Peyer's patch (tissue), 4 donors: Measurements from ENCODE around the gene MAPT. TPM values are rescaled to one million over a fixed set of nuclear protein-coding genes. Genes with fewer than 3 reads are reported as not detected.

Experiments used
- DNase-seq, 3 donors: peaks; one replicate each; pipeline ENCODE4 v3.0.0-alpha.2; 2017 to 2019
- H3K27ac ChIP-seq, 4 donors: fragments of 200-600 bp; sonication (generic); one replicate each; pipeline ENCODE4 v1.5.1; 2016 to 2019
- H3K27me3 ChIP-seq, 2 donors: fragments of 200-600 bp; sonication (generic); one replicate each; pipeline ENCODE4 v1.5.1; 2019
- H3K36me3 ChIP-seq, 3 donors: fragments of 200-600 bp; sonication (generic); one replicate each; pipeline ENCODE4 v1.5.1; 2016 to 2019
- H3K4me1 ChIP-seq, 4 donors: fragments of 200-600 bp; sonication (generic); one replicate each; pipeline ENCODE4 v1.5.1; 2016 to 2019
- H3K4me3 ChIP-seq, 4 donors: fragments of 200-600 bp; sonication (generic); 1 replicate in 3 of 4; 2 replicates in 1 of 4; pipeline ENCODE4 v1.5.1; 2016 to 2019; ENCODE audit warnings: mild to moderate bottlenecking in 1 of 4
- H3K9me3 ChIP-seq, 4 donors: fragments of 200-600 bp; sonication (generic); one replicate each; pipeline ENCODE4 v1.5.1; 2016 to 2019; ENCODE audit warnings: mild to moderate bottlenecking in 1 of 4
- POLR2A ChIP-seq, 2 donors: fragments of 450-650 bp; IDR thresholded peaks; one replicate each; pipeline ENCODE4 v1.5.1; 2017; ENCODE audit warnings: antibody characterized with exemption in 2 of 2, mild to moderate bottlenecking in 2 of 2, moderate library complexity in 2 of 2
- total RNA-seq, 4 donors: library from RNA; depleted of rRNA; stranded (reverse); fragments of >200 nt; gene quantifications; one replicate each; pipeline ENCODE4 v1.1.0, GENCODE V29; 2016
- TF ChIP-seq, protein P1 (sequence below), 6 experiments: fragments of 450-650 bp in 4 of 6; fragments of 200-600 bp in 2 of 6; sonication (generic) in 1 of 6; IDR thresholded peaks; one replicate each; pipeline ENCODE4 v1.5.1; 2017 to 2019; ENCODE audit warnings: antibody characterized with exemption in 6 of 6, mild to moderate bottlenecking in 3 of 6, moderate library complexity in 1 of 6

Gene MAPT
- total RNA-seq, 4 donors from 2014 or later = 0.35 to 1.6 (median 0.94) TPM; not detected in 1

DNA sequence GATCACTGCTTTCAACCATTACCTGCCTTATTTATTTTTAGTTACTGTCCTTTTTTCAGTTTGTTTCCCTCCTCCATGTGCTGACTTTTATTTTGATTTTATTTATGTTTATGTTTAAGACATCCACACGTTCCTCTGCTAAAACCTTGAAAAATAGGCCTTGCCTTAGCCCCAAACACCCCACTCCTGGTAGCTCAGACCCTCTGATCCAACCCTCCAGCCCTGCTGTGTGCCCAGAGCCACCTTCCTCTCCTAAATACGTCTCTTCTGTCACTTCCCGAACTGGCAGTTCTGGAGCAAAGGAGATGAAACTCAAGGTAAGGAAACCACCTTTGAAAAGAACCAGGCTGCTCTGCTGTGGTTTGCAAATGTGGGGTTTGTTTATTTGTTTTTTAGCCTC, 95.4 kb downstream of the MAPT start:
- H3K4me3 ChIP-seq = no peak overlapping the region
- no peak overlapping the region for H3K27ac ChIP-seq
- no peaks in the 10 kb centered on the region for H3K27me3 ChIP-seq
- no peak for TF ChIP-seq POLR2A (IDR thresholded peaks at IDR 0.05)
- TF ChIP-seq, protein P1, sequence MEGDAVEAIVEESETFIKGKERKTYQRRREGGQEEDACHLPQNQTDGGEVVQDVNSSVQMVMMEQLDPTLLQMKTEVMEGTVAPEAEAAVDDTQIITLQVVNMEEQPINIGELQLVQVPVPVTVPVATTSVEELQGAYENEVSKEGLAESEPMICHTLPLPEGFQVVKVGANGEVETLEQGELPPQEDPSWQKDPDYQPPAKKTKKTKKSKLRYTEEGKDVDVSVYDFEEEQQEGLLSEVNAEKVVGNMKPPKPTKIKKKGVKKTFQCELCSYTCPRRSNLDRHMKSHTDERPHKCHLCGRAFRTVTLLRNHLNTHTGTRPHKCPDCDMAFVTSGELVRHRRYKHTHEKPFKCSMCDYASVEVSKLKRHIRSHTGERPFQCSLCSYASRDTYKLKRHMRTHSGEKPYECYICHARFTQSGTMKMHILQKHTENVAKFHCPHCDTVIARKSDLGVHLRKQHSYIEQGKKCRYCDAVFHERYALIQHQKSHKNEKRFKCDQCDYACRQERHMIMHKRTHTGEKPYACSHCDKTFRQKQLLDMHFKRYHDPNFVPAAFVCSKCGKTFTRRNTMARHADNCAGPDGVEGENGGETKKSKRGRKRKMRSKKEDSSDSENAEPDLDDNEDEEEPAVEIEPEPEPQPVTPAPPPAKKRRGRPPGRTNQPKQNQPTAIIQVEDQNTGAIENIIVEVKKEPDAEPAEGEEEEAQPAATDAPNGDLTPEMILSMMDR (IDR thresholded peaks at IDR 0.05) = no peak
- no peaks in the 10 kb centered on the region for H3K9me3 ChIP-seq
- H3K36me3 ChIP-seq = no peaks in the 10 kb centered on the region
- no peak for DNase-seq
- H3K4me1 ChIP-seq = no peaks in the 10 kb centered on the region

DNA sequence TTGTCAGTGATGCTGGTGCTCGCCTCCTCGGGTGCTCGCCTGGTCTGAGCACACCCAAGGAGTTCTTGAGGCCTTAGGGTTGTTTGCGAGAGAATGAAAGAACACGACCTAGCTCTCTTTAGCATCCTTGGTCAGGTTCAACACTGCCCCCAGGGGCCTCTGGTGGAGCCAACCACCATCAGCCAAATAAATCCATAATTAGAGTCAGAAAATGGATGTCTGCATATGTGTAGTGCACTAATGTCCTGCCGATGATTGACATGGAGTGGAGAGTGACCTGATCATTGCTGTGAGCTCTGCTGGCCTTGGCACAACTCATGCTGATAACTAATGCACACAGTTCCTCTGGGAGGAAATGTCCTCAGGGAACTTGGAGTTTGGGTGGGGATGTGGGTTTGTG, 96.5 kb downstream of the MAPT start:
- Histone ChIP-seq H3K27me3 (no peaks in the 10 kb centered on the region), H3K27ac (no peak overlapping the region), H3K36me3 (no peaks in the 10 kb centered on the region), H3K9me3 (no peaks in the 10 kb centered on the region), H3K4me3 (no peak overlapping the region), H3K4me1 (no peaks in the 10 kb centered on the region)
- no peak for DNase-seq
- TF ChIP-seq POLR2A (IDR thresholded peaks at IDR 0.05) = no peak
- TF ChIP-seq, protein P1 (IDR thresholded peaks at IDR 0.05) = no peak

DNA sequence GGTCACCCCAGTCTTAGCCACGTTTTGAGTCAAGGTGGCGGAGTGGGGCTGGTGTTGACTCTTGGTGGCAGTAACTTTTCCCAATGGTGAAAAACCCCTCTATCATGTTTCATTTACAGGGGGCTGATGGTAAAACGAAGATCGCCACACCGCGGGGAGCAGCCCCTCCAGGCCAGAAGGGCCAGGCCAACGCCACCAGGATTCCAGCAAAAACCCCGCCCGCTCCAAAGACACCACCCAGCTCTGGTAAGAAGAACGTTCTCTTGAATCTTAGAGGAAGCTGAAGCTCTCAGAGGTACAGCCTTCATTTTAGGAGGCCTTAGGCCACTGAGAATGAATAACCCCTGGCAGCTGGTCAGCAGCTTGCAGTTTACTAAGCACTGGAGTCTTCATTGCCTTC, 97.0 kb downstream of the MAPT start:
- no peak overlapping the region for H3K4me3 ChIP-seq
- TF ChIP-seq, protein P1 (IDR thresholded peaks at IDR 0.05) = no peak
- H3K36me3 ChIP-seq = no peaks in the 10 kb centered on the region
- no peaks in the 10 kb centered on the region for H3K9me3 ChIP-seq
- no peaks in the 10 kb centered on the region for H3K4me1 ChIP-seq
- H3K27ac ChIP-seq = no peak overlapping the region
- DNase-seq = no peak
- no peaks in the 10 kb centered on the region for H3K27me3 ChIP-seq

DNA sequence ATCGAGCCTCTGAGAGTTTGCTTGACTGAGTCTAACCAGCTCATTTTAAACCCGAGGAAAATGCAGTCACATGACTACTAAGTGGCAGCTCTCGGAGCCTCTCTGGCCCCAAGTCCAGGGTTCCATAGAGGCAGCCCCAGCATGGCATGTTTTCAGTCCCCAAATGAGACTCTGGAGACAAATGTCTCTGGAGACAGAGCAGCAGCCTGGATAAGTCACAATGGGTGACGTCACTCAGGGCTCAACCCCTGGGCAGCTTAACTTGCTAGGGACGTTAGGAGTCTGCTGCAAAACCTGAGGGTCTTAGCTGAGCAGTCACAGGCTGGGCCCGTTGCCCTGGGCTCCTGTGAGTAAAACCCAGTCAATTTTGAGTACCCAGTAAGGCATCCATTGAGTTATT, 97.8 kb downstream of the MAPT start:
- DNase-seq = no peak
- no peaks in the 10 kb centered on the region for H3K4me1 ChIP-seq
- no peak overlapping the region for H3K27ac ChIP-seq
- no peaks in the 10 kb centered on the region for H3K36me3 ChIP-seq
- no peaks in the 10 kb centered on the region for H3K27me3 ChIP-seq
- TF ChIP-seq POLR2A (IDR thresholded peaks at IDR 0.05) = no peak
- TF ChIP-seq, protein P1 (IDR thresholded peaks at IDR 0.05) = no peak
- no peak overlapping the region for H3K4me3 ChIP-seq
- H3K9me3 ChIP-seq = no peaks in the 10 kb centered on the region

DNA sequence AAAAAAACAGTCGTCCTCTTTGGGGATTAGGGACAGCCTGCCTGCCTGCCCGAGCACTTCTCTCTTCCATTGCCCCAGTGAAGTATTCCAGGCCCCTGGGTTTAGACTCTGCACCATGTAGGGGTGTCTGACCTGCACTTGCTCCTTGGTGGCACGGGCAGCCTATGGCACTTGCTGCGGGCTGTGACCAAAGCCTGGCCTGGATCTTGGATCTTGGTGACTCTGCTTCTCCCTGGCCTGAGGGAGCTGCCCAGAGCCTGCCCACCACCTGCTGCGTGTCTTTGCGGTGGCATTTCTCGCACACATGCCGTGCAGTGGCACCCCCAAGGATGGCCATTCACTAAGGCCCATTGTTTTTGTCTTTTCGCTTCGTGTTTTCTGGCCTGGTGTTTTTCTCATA, 98.5 kb downstream of the MAPT start:
- TF ChIP-seq POLR2A (IDR thresholded peaks at IDR 0.05) = no peak
- TF ChIP-seq, protein P1 (IDR thresholded peaks at IDR 0.05) = no peak
- H3K36me3 ChIP-seq = no peaks in the 10 kb centered on the region
- DNase-seq = no peak
- no peak overlapping the region for H3K27ac ChIP-seq
- no peaks in the 10 kb centered on the region for H3K9me3 ChIP-seq
- no peaks in the 10 kb centered on the region for H3K27me3 ChIP-seq
- H3K4me1 ChIP-seq = no peaks in the 10 kb centered on the region
- H3K4me3 ChIP-seq = no peak overlapping the region

DNA sequence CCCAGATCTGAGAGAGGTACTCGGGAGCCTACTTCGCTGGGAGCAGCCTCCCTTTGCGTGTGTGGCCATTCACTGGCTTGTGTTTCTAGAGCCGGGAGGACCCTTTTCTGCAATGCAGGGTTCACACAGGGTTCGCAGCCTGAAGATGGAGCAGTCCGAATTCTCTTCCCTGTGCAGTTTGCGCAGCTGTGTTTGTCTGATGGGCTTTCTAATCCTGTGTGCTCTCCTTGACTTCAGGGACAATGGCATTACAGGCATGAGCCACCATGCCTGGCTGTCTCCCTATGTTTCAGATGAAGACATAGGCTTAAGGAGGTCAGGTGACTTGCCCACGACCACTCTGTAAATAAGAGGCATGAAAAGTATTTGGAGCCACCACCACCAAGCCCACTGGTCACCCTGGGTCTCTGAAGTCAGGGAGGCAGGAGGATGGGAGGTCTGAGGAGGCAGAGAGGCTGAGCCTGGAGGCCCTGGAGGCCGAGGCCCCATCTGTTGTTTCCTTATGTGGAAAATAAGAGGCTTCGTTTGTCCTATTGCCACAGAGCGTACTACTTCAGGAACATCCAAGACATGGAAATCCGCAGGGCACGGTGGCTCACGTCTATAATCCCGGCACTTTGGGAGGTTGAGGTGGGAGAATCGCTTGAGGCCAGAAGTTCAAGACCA, 99.7 kb downstream of the MAPT start:
- H3K4me1 ChIP-seq = no peaks in the 10 kb centered on the region
- no peaks in the 10 kb centered on the region for H3K36me3 ChIP-seq
- DNase-seq = no peak
- no peak overlapping the region for H3K4me3 ChIP-seq
- H3K9me3 ChIP-seq = no peaks in the 10 kb centered on the region
- H3K27ac ChIP-seq = no peak overlapping the region
- H3K27me3 ChIP-seq = no peaks in the 10 kb centered on the region
- TF ChIP-seq, protein P1 (IDR thresholded peaks at IDR 0.05) = no peak
- no peak for TF ChIP-seq POLR2A (IDR thresholded peaks at IDR 0.05)
